Liver (tissue), 9 donors: ENCODE results near the gene OSBPL5. TPM values are rescaled to one million over a fixed set of nuclear protein-coding genes. Genes with fewer than 3 reads are reported as not detected.

ENCODE experiments used
- DNase-seq: peaks from one replicate; pipeline ENCODE4 v3.0.0-alpha.2; 2017; ENCODE audit warnings: low spot score
- H3K27ac ChIP-seq, 2 donors: one replicate each; pipeline ENCODE4 v1.7.0; 2013; ENCODE audit warnings: inconsistent platforms in 2 of 2, low read length in 2 of 2, control low read depth in 1 of 2, low read depth in 1 of 2, mild to moderate bottlenecking in 1 of 2
- H3K27me3 ChIP-seq, 4 donors: one replicate each; pipeline versions ENCODE4 v1.6.1 to v1.7.0; 2013; ENCODE audit warnings: low read length in 3 of 4, inconsistent platforms in 1 of 4, mild to moderate bottlenecking in 1 of 4, moderate library complexity in 1 of 4; ENCODE audit not compliant: control insufficient read depth in 4 of 4, insufficient read depth in 4 of 4
- H3K36me3 ChIP-seq, 4 donors: one replicate each; pipeline versions ENCODE4 v1.6.1 to v1.7.0; 2013; ENCODE audit warnings: low read length in 3 of 4, mild to moderate bottlenecking in 3 of 4, low read depth in 1 of 4, moderate library complexity in 1 of 4; ENCODE audit not compliant: control insufficient read depth in 4 of 4, insufficient read depth in 3 of 4
- H3K4me1 ChIP-seq, 4 donors: one replicate each; pipeline versions ENCODE4 v1.6.1 to v1.7.0; 2013; ENCODE audit warnings: low read length in 3 of 4, mild to moderate bottlenecking in 3 of 4, moderate library complexity in 1 of 4; ENCODE audit not compliant: control insufficient read depth in 4 of 4, insufficient read depth in 4 of 4
- H3K4me3 ChIP-seq, 3 donors: one replicate each; pipeline versions ENCODE4 v1.6.1 to v1.7.0; 2013; ENCODE audit warnings: low read length in 3 of 3, control low read depth in 1 of 3, low read depth in 1 of 3, mild to moderate bottlenecking in 1 of 3
- H3K9ac ChIP-seq, 2 donors: one replicate each; pipeline ENCODE4 v1.7.0; 2013; ENCODE audit warnings: low read length in 2 of 2, mild to moderate bottlenecking in 2 of 2, moderate library complexity in 2 of 2, control low read depth in 1 of 2, low read depth in 1 of 2
- H3K9me3 ChIP-seq, 4 donors: one replicate each; pipeline versions ENCODE4 v1.6.1 to v1.7.0; 2013; ENCODE audit warnings: low read length in 3 of 4; ENCODE audit not compliant: control insufficient read depth in 4 of 4
- ATF3 ChIP-seq: IDR thresholded peaks from 2 replicates; pipeline ENCODE4 v1.6.1; 2016; ENCODE audit warnings: antibody characterized with exemption
- CTCF ChIP-seq: fragments of 150-350 bp; IDR thresholded peaks from 2 replicates; pipeline ENCODE4 v1.5.1; 2017; ENCODE audit warnings: improper control_type of control experiment, low read depth, low read length; ENCODE audit not compliant: missing input control
- EGR1 ChIP-seq, 2 donors: IDR thresholded peaks; 2 replicates each; pipeline ENCODE4 v1.6.1; 2016 to 2018; ENCODE audit warnings: antibody characterized with exemption in 2 of 2, low read depth in 2 of 2
- FOXA1 ChIP-seq: IDR thresholded peaks from 2 replicates; pipeline ENCODE4 v1.6.1; 2016; ENCODE audit warnings: antibody characterized with exemption
- FOXA2 ChIP-seq: IDR thresholded peaks from 2 replicates; pipeline ENCODE4 v1.6.1; 2016; ENCODE audit warnings: antibody characterized with exemption
- GABPA ChIP-seq, 2 donors: IDR thresholded peaks in 1 of 2; conservative IDR thresholded peaks in 1 of 2; 2 replicates each; pipeline ENCODE4 v1.6.1; 2016; ENCODE audit warnings: antibody characterized with exemption in 2 of 2, mild to moderate bottlenecking in 1 of 2, moderate library complexity in 1 of 2
- HNF4A ChIP-seq, 2 donors: conservative IDR thresholded peaks; 2 replicates each; pipeline ENCODE4 v1.6.1; 2016; ENCODE audit warnings: antibody characterized with exemption in 2 of 2, mild to moderate bottlenecking in 2 of 2
- HNF4G ChIP-seq: IDR thresholded peaks from 2 replicates; pipeline ENCODE4 v1.6.1; 2016; ENCODE audit warnings: antibody characterized with exemption
- JUND ChIP-seq, 2 donors: IDR thresholded peaks; 2 replicates each; pipeline ENCODE4 v1.6.1; 2016; ENCODE audit warnings: antibody characterized with exemption in 2 of 2
- MAX ChIP-seq: IDR thresholded peaks from 2 replicates; pipeline ENCODE4 v1.6.1; 2016; ENCODE audit warnings: antibody characterized with exemption
- NR2F2 ChIP-seq: IDR thresholded peaks from 2 replicates; pipeline ENCODE4 v1.6.1; 2016; ENCODE audit warnings: antibody characterized with exemption
- RAD21 ChIP-seq, 2 donors: IDR thresholded peaks; 2 replicates each; pipeline ENCODE4 v1.6.1; 2016; ENCODE audit warnings: antibody characterized with exemption in 2 of 2, mild to moderate bottlenecking in 2 of 2
- REST ChIP-seq: IDR thresholded peaks from 2 replicates; pipeline ENCODE4 v1.6.1; 2016; ENCODE audit warnings: antibody characterized with exemption, mild to moderate bottlenecking
- RXRA ChIP-seq, 2 donors: IDR thresholded peaks; 2 replicates each; pipeline ENCODE4 v1.6.1; 2017 to 2018; ENCODE audit warnings: antibody characterized with exemption in 2 of 2, mild to moderate bottlenecking in 1 of 2
- SP1 ChIP-seq: IDR thresholded peaks from 2 replicates; pipeline ENCODE4 v1.6.1; 2018; ENCODE audit warnings: antibody characterized with exemption, mild to moderate bottlenecking
- TAF1 ChIP-seq: conservative IDR thresholded peaks from 2 replicates; pipeline ENCODE4 v1.6.1; 2016; ENCODE audit warnings: antibody characterized with exemption, mild to moderate bottlenecking
- YY1 ChIP-seq: IDR thresholded peaks from 2 replicates; pipeline ENCODE4 v1.6.1; 2016; ENCODE audit warnings: antibody characterized with exemption, mild to moderate bottlenecking
- ZBTB33 ChIP-seq: IDR thresholded peaks from 2 replicates; pipeline ENCODE4 v1.6.1; 2016; ENCODE audit warnings: antibody characterized with exemption
- WGBS: extraction: QIAGEN DNeasy Blood & Tissue Kit; methylation state at CpG from one replicate; pipeline ENCODE4 v1.1.7; 2013; 5-methylcytosine and 5-hydroxymethylcytosine counted together
- polyA plus RNA-seq, 2 donors: library from polyadenylated mRNA; stranded (reverse) in 1 of 2; unstranded in 1 of 2; fragments of 200-250 nt in 1 of 2; fragments of >200 nt in 1 of 2; fragmentation: Nextera tagmentation in 1 of 2; extraction: Ambion mirVana in 1 of 2; gene quantifications; one replicate each; pipeline versions ENCODE4 v1.2.1 to v1.2.3, GENCODE V29; 2013 to 2015
- total RNA-seq, 2 donors: library from RNA; depleted of rRNA; stranded (reverse); fragments of >200 nt; gene quantifications; one replicate each; pipeline ENCODE4 v1.2.3, GENCODE V29; 2014
- donor health status: healthy.
- donor health status: healthy.
- donor health status: healthy.
- donor health status: healthy.
- donor health status: healthy.

The OSBPL5 gene
- total and polyA plus RNA-seq, 4 donors, result 0.74 to 6.2 (median 3.9) TPM

- Histone ChIP-seq H3K27me3 (no peaks in the 10 kb centered on the region), H3K9ac (no peak overlapping the region), H3K36me3 (no peaks in the 10 kb centered on the region), H3K9me3 (no peaks in the 10 kb centered on the region), H3K27ac (peak overlapping the region; percentile 16 to 37), H3K4me3 (no peak overlapping the region), H3K4me1 (peaks cover 0 to 6% (median 1%) of the 10 kb centered on the region in 4 donors)
- no peak for DNase-seq
- TF ChIP-seq TAF1 (no peak), MAX (no peak), REST (no peak), HNF4G (no peak), ZBTB33 (no peak), GABPA (IDR thresholded peaks at IDR 0.05 in 1 of 2, conservative IDR thresholded peaks at IDR 0.05 in 1 of 2) (no peak), HNF4A (conservative IDR thresholded peaks at IDR 0.05) (no peak), YY1 (no peak), JUND (IDR thresholded peaks at IDR 0.05) (no peak), ATF3 (no peak), RAD21 (IDR thresholded peaks at IDR 0.05) (no peak), RXRA (IDR thresholded peaks at IDR 0.05) (no peak), NR2F2 (no peak)
- WGBS, result 86% methylated on average over 16 of the region's 16 CpGs
These were observed 9.3 kb downstream of the OSBPL5 start for GRCh38 chr11:3155691-3156258.

GRCh38 chr11:3155216-3155615 lies 9.9 kb downstream of the OSBPL5 start:
- H3K36me3 ChIP-seq, result no peaks in the 10 kb centered on the region
- no peak overlapping the region for H3K9ac ChIP-seq
- H3K27ac ChIP-seq, result peak overlapping the region in 1 of 2 donors; percentile 44

More at GRCh38 chr11:3155216-3155615, 9.9 kb downstream of the OSBPL5 start:
- TF ChIP-seq YY1, result no peak
- TF ChIP-seq RXRA (IDR thresholded peaks at IDR 0.05), result no peak
- no peak for TF ChIP-seq JUND (IDR thresholded peaks at IDR 0.05)
- TF ChIP-seq HNF4G, result no peak
- TF ChIP-seq CTCF, result no peak
- no peak for TF ChIP-seq FOXA2
- no peak for TF ChIP-seq RAD21 (IDR thresholded peaks at IDR 0.05)
- no peak for TF ChIP-seq EGR1 (IDR thresholded peaks at IDR 0.05; ENCODE audit: low read depth in 2 of 2)
- no peak for TF ChIP-seq FOXA1
- TF ChIP-seq NR2F2, result no peak
- TF ChIP-seq GABPA (IDR thresholded peaks at IDR 0.05 in 1 of 2, conservative IDR thresholded peaks at IDR 0.05 in 1 of 2), result no peak
- no peak for TF ChIP-seq TAF1
- TF ChIP-seq ATF3, result no peak
- TF ChIP-seq HNF4A (conservative IDR thresholded peaks at IDR 0.05), result no peak
- TF ChIP-seq ZBTB33, result no peak
- no peak for TF ChIP-seq SP1
- peaks cover 0 to 4% (median under 1%) of the 10 kb centered on the region in 4 donors for H3K4me1 ChIP-seq
- DNase-seq, result no peak
- no peaks in the 10 kb centered on the region for H3K27me3 ChIP-seq
- H3K4me3 ChIP-seq, result no peak overlapping the region
- H3K9me3 ChIP-seq, result no peaks in the 10 kb centered on the region
- WGBS, result 86% methylated on average over 3 of the region's 3 CpGs
